ENCODE results near the gene PDE3B. TPM values are rescaled to one million over a fixed set of nuclear protein-coding genes. Genes with fewer than 3 reads are reported as not detected.
"Not testable (repeated sequence)": the region's sequence is repeated elsewhere in the genome, so short reads cannot be mapped to it uniquely, and the experiment has no call there.

Gene PDE3B
- total RNA-seq, 1 donor from 2014 or later = 0.03 TPM

- DNase-seq (ENCODE audit: low read depth) = no peak
These were observed 1.8 kb upstream of the PDE3B start for GRCh38 chr11:14641801-14642200.

GRCh38 chr11:14642453-14642852 is 1.2 kb upstream of the PDE3B start:
- DNase-seq (ENCODE audit: low read depth) = no peak

- no peak for DNase-seq (ENCODE audit: low read depth)
These were observed 519 bp upstream of the PDE3B start for GRCh38 chr11:14642873-14643696.

GRCh38 chr11:14644226-14645014 is 816 bp downstream of the PDE3B start:
- DNase-seq (ENCODE audit: low read depth) = peak; percentile 13

GRCh38 chr11:14645015-14645912 is 1.7 kb downstream of the PDE3B start:
- DNase-seq (ENCODE audit: low read depth) = no peak

- DNase-seq (ENCODE audit: low read depth) = no peak
These were observed 2.6 kb downstream of the PDE3B start for GRCh38 chr11:14645985-14646900.

GRCh38 chr11:14650064-14650463 is 6.5 kb downstream of the PDE3B start:
- DNase-seq (ENCODE audit: low read depth) = no peak

GRCh38 chr11:14653090-14653489 is 9.5 kb downstream of the PDE3B start:
- DNase-seq (ENCODE audit: low read depth) = no peak

GRCh38 chr11:14655435-14655834 is 11.8 kb downstream of the PDE3B start:
- no peak for DNase-seq (ENCODE audit: low read depth)

- DNase-seq (ENCODE audit: low read depth) = no peak
These were observed 13.2 kb downstream of the PDE3B start for GRCh38 chr11:14656536-14657457.

- no peak for DNase-seq (ENCODE audit: low read depth)
These were observed 14.2 kb downstream of the PDE3B start for GRCh38 chr11:14657841-14658240.

- DNase-seq (ENCODE audit: low read depth) = not testable (repeated sequence)
These were observed 21.3 kb downstream of the PDE3B start for GRCh38 chr11:14664926-14665325.

- not testable (repeated sequence) for DNase-seq (ENCODE audit: low read depth)
These were observed 23.7 kb downstream of the PDE3B start for GRCh38 chr11:14667329-14667728.

GRCh38 chr11:14668731-14669301 is 25.2 kb downstream of the PDE3B start:
- no peak for DNase-seq (ENCODE audit: low read depth)

GRCh38 chr11:14669499-14669898 is 25.9 kb downstream of the PDE3B start:
- no peak for DNase-seq (ENCODE audit: low read depth)

GRCh38 chr11:14669958-14670357 is 26.4 kb downstream of the PDE3B start:
- DNase-seq (ENCODE audit: low read depth) = no peak

GRCh38 chr11:14672635-14673034 is 29.0 kb downstream of the PDE3B start:
- DNase-seq (ENCODE audit: low read depth) = no peak

GRCh38 chr11:14673421-14673820 is 29.8 kb downstream of the PDE3B start:
- no peak for DNase-seq (ENCODE audit: low read depth)

Data from myocyte (in vitro differentiated cells).